Nephron progenitor cell (in vitro differentiated cells): ENCODE measurements around the gene TTC36.
"Not testable (repeated sequence)": the region's sequence is repeated elsewhere in the genome, so short reads cannot be mapped to it uniquely, and the experiment has no call there.

Source experiments
- DNase-seq: peaks from one replicate; pipeline ENCODE4 v3.0.0; 2021
- H3K27ac Mint-ChIP-seq: 2 replicates; pipeline ENCODE4 v1.8.0; 2021; ENCODE audit warnings: mild to moderate bottlenecking, moderate library complexity, mixed read lengths
- H3K27me3 Mint-ChIP-seq: 2 replicates; pipeline ENCODE4 v1.8.0; 2021; ENCODE audit warnings: mild to moderate bottlenecking, low read depth, mixed read lengths; ENCODE audit not compliant: poor library complexity
- H3K36me3 Mint-ChIP-seq: 2 replicates; pipeline ENCODE4 v1.8.0; 2021; ENCODE audit warnings: low read depth, mixed read lengths
- H3K4me1 Mint-ChIP-seq: 2 replicates; pipeline ENCODE4 v1.8.0; 2021; ENCODE audit warnings: mixed read lengths
- H3K4me3 Mint-ChIP-seq: 2 replicates; pipeline ENCODE4 v1.8.0; 2021; ENCODE audit warnings: mild to moderate bottlenecking, moderate library complexity, mixed read lengths
- H3K9me3 Mint-ChIP-seq: 2 replicates; pipeline ENCODE4 v1.8.0; 2021; ENCODE audit warnings: mild to moderate bottlenecking, moderate library complexity, mixed read lengths
- TF ChIP-seq, protein P1 (sequence below): fragments of 200-600 bp; sonication (generic); IDR thresholded peaks from 2 replicates; pipeline ENCODE4 v1.5.0; 2021; ENCODE audit warnings: antibody characterized with exemption

TTC36 gene, protein sequence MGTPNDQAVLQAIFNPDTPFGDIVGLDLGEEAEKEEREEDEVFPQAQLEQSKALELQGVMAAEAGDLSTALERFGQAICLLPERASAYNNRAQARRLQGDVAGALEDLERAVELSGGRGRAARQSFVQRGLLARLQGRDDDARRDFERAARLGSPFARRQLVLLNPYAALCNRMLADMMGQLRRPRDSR

DNA sequence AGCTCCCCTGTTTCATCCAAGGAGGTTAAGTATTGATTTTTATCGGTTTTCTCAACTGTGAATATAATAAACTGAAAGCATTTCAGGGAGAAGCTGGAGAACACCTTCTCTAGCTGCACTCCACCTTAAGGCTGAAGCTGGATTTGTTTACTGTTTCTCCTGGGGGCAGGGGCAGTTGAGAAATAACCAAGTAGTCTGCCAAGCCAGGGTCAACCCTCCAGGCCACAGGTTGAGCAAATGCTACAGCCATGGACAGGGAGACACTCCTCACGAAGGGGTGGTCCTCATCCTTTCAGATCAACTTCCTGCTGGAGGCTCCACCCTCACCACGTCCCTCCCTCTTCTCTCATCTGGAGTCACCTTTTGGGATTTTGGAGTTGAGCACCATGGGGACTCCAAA lies at the start of gene TTC36:
TTC36 (plus strand) TSS at position 366 of the 400 bp plus-strand sequence; CDS start at position 387, 21 bp downstream.
- Mint-ChIP-seq H3K9me3 (no peaks in the 10 kb centered on the region), H3K36me3 (peaks cover 30% of the 10 kb centered on the region), H3K27me3 (peaks cover 12% of the 10 kb centered on the region), H3K27ac (peak within 1 kb of the TSS; percentile 16), H3K4me3 (no peak within 1 kb of the TSS), H3K4me1 (peaks cover 42% of the 10 kb centered on the region)
- TF ChIP-seq, protein P1, sequence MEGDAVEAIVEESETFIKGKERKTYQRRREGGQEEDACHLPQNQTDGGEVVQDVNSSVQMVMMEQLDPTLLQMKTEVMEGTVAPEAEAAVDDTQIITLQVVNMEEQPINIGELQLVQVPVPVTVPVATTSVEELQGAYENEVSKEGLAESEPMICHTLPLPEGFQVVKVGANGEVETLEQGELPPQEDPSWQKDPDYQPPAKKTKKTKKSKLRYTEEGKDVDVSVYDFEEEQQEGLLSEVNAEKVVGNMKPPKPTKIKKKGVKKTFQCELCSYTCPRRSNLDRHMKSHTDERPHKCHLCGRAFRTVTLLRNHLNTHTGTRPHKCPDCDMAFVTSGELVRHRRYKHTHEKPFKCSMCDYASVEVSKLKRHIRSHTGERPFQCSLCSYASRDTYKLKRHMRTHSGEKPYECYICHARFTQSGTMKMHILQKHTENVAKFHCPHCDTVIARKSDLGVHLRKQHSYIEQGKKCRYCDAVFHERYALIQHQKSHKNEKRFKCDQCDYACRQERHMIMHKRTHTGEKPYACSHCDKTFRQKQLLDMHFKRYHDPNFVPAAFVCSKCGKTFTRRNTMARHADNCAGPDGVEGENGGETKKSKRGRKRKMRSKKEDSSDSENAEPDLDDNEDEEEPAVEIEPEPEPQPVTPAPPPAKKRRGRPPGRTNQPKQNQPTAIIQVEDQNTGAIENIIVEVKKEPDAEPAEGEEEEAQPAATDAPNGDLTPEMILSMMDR: no peak
- DNase-seq: no peak

DNA sequence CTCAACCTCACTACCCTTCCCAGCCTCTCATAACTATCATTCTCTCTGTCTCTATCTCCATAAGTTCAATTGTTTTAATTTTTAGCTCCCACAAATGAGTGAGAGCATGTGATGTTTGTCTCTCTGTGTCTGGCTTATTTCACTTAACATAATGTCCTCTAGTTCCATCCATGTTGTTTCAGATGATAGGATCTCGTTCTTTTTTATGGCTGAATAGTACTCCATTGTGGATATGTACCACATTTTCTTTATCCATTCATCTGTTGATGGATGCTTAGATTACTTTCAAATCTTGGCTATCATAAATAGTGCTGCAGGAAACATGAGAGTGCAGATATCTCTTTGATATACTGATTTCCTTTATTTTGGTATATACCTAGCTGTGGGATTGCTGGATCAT lies 46.0 kb upstream of the TTC36 start:
- peaks cover 78% of the 10 kb centered on the region for H3K36me3 Mint-ChIP-seq
- H3K4me1 Mint-ChIP-seq: not testable (repeated sequence)

DNA sequence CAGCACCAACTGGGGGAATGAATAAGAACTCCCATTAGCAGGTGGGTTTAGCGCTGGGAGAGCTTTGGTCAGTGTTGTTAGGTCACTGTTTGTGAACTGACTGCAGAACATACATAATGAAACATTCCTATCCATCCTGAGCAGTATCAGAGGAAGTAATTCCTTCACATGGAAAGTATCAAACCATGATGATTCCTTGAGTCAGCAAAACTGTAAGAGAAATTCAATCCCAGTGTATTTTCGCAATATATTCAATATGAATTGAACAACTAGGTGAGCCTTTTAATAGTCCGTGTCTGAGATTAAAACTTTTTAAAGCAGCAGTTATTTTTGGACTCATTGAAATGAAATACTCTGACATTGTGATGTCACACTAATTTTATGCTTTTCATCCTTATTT lies 42.9 kb upstream of the TTC36 start:
- Mint-ChIP-seq H3K4me1 (no peaks in the 10 kb centered on the region), H3K27ac (no peak overlapping the region), H3K9me3 (no peaks in the 10 kb centered on the region), H3K36me3 (peaks cover 68% of the 10 kb centered on the region), H3K27me3 (no peaks in the 10 kb centered on the region), H3K4me3 (no peak overlapping the region)
- TF ChIP-seq, protein P1: no peak
- DNase-seq: no peak

More for the DNA sequence above, 46.0 kb upstream of the TTC36 start:
- H3K27me3 Mint-ChIP-seq, H3K27ac Mint-ChIP-seq, H3K4me3 Mint-ChIP-seq, H3K9me3 Mint-ChIP-seq, DNase-seq: not testable (repeated sequence)

DNA sequence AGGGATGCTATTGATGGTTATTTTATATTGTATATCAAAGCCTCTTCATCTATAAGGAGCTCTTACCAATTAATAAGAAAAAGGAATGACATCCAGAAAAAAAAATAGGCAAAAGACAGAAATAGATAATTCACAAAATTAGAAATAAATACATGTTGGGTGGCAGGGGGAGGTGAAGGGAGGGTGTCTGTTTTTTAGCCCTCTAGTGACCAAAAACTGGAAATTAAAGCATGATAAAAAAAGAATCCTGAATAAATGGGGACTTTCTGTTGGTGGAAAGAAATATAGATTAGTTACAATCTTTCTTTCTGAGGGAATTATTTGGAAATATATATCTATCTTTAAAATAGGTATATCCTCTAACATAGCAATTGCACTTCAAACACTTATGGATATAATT lies 42.0 kb upstream of the TTC36 start:
- no peak overlapping the region for H3K27ac Mint-ChIP-seq
- TF ChIP-seq, protein P1: no peak
- DNase-seq: no peak
- no peaks in the 10 kb centered on the region for H3K9me3 Mint-ChIP-seq
- peaks cover 68% of the 10 kb centered on the region for H3K36me3 Mint-ChIP-seq
- no peaks in the 10 kb centered on the region for H3K27me3 Mint-ChIP-seq
- no peaks in the 10 kb centered on the region for H3K4me1 Mint-ChIP-seq
- H3K4me3 Mint-ChIP-seq: no peak overlapping the region

DNA sequence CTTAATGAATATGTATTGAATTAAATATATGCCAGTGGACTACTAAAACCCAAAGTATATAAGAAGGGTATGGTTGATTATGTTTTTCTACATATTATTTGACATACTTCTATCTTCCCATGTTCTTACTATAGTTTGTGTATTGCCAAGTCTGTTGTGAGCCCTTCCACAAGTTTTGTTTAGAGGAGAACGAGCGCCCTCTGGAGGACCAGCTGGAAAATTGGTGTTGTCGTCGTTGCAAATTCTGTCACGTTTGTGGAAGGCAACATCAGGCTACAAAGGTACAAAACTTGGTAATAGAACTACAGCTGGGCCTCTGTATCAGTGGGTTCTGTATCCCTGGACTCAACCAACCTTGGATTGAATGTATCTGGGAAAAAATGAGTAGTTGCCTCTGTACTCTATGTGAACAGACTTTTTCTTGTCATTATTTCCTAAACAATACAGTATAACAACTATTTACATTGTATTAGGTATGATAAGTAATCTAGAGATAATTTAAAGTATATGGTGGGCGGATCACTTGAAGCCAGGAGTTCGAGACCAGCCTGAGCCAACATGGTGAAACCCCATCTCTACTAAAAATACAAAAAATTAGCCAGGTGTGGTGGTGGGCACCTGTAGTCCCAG lies 38.7 kb upstream of the TTC36 start:
- Mint-ChIP-seq H3K4me1 (peaks cover 12% of the 10 kb centered on the region), H3K9me3 (no peaks in the 10 kb centered on the region), H3K4me3 (no peak overlapping the region), H3K27me3 (no peaks in the 10 kb centered on the region), H3K36me3 (peaks cover 68% of the 10 kb centered on the region), H3K27ac (no peak overlapping the region)
- TF ChIP-seq, protein P1: peak; percentile 80
- peak; percentile 77 for DNase-seq

DNA sequence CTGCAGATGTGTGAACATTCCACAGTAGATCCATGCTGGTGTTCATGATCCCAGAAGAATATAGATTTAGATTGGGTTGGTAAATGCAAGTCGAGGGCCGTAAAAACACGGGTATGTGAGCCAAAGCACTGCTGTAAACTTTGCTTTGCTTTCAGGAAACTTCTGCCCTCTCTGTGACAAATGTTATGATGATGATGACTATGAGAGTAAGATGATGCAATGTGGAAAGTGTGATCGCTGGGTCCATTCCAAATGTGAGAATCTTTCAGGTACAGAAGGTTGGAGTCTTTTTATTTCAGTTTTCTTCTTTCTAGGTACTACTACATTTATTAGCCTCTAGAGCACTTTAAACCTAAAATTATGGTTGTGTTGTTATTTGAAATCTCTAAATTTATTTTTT lies 36.2 kb upstream of the TTC36 start:
- Mint-ChIP-seq H3K4me3 (no peak overlapping the region), H3K27me3 (no peaks in the 10 kb centered on the region), H3K4me1 (peaks cover 12% of the 10 kb centered on the region), H3K27ac (no peak overlapping the region), H3K9me3 (no peaks in the 10 kb centered on the region), H3K36me3 (peaks cover 74% of the 10 kb centered on the region)
- TF ChIP-seq, protein P1: no peak
- no peak for DNase-seq
